A673 (cell line): ENCODE measurements around the gene TSPAN14.

Experiments used
- EZH2 ChIP-seq: fragments of 200-600 bp; sonication (generic); IDR thresholded peaks from 2 replicates; pipeline ENCODE4 v1.6.1; 2017; ENCODE audit warnings: borderline replicate concordance, low read depth, mild to moderate bottlenecking, mixed read lengths, antibody characterized with exemption, low read length; ENCODE audit not compliant: poor library complexity, severe bottlenecking
- TF ChIP-seq, protein P1 (sequence below): fragments of 300-800, 200-600 bp; sonication (generic); conservative IDR thresholded peaks from 2 replicates; pipeline ENCODE4 v1.5.1; 2017; ENCODE audit warnings: low read depth, mild to moderate bottlenecking, antibody characterized with exemption, low read length, moderate library complexity, mixed read lengths

DNA sequence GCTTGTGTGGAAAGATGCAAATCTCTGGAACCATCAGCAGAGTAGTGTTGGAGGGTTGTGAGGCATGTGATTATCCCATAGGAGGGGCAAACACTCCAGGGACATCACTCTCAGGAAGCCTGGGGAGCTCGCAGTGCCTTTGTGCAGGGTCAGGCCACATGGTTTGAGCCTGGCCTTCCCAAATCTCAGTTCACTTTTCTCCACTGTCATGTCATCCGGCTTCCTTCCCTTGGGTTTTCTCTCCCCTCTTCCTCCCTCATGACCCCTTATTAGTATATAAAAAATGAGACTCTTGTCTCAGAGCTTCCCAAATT lies 20.4 kb downstream of the TSPAN14 start:
- TF ChIP-seq EZH2: no peak
- TF ChIP-seq, protein P1, sequence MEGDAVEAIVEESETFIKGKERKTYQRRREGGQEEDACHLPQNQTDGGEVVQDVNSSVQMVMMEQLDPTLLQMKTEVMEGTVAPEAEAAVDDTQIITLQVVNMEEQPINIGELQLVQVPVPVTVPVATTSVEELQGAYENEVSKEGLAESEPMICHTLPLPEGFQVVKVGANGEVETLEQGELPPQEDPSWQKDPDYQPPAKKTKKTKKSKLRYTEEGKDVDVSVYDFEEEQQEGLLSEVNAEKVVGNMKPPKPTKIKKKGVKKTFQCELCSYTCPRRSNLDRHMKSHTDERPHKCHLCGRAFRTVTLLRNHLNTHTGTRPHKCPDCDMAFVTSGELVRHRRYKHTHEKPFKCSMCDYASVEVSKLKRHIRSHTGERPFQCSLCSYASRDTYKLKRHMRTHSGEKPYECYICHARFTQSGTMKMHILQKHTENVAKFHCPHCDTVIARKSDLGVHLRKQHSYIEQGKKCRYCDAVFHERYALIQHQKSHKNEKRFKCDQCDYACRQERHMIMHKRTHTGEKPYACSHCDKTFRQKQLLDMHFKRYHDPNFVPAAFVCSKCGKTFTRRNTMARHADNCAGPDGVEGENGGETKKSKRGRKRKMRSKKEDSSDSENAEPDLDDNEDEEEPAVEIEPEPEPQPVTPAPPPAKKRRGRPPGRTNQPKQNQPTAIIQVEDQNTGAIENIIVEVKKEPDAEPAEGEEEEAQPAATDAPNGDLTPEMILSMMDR: no peak
